ENCODE measurements around the gene CYP46A1.

DNA sequence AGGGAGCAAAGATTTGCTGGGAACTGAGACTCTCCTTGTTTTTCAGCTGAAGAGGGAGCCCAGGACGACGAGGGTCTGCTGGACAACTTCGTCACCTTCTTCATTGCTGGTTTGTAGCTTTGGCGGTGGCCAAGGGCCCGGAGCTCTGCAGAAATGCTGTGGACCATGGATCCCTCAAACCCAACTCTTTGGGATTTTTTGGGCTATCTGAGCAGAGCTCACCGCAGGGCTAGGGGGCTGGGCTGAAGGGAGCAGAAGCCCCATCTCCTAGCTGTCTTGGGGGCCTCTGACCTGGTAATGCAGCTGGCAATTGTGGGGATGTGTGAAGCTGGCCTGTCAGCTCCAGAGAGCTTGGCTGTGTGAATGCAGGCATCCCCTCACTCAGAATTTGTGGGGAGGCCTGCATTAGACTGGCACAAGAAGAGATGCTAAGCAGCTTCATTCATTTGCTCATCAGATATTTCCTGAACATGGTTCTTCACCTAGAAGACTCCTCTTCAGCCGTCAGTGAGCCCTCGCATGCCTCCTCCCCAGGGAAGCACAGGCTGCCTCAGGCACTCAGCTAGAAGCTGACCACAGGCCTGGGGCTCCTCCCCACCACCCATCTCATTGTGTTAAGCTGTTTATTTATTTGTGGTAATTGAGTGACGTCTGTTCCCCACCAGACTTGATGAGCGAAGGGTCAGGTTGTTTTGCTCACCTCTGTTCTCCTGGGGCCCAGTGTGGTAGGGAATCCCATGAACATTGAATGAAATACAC lies 32.2 kb downstream of the CYP46A1 start:
- TF ChIP-seq, protein P1, sequence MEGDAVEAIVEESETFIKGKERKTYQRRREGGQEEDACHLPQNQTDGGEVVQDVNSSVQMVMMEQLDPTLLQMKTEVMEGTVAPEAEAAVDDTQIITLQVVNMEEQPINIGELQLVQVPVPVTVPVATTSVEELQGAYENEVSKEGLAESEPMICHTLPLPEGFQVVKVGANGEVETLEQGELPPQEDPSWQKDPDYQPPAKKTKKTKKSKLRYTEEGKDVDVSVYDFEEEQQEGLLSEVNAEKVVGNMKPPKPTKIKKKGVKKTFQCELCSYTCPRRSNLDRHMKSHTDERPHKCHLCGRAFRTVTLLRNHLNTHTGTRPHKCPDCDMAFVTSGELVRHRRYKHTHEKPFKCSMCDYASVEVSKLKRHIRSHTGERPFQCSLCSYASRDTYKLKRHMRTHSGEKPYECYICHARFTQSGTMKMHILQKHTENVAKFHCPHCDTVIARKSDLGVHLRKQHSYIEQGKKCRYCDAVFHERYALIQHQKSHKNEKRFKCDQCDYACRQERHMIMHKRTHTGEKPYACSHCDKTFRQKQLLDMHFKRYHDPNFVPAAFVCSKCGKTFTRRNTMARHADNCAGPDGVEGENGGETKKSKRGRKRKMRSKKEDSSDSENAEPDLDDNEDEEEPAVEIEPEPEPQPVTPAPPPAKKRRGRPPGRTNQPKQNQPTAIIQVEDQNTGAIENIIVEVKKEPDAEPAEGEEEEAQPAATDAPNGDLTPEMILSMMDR (IDR thresholded peaks at IDR 0.05) = no peak
- TF ChIP-seq POLR2A (IDR thresholded peaks at IDR 0.05) = no peak
